Activated CD4-positive, alpha-beta T cell treated with anti-CD3 and anti-CD28 coated beads, Interleukin-2, Interleukin-6, amounts not matched to agents 100 ng/mL and 50 ng/mL, durations not matched to agents 16 hours and 8 hours (primary cell): ENCODE measurements around the gene TTR.

ENCODE experiments used
- DNase-seq: peaks from one replicate; pipeline ENCODE4 v3.0.0-alpha.2; 2020

Gene TTR

DNA sequence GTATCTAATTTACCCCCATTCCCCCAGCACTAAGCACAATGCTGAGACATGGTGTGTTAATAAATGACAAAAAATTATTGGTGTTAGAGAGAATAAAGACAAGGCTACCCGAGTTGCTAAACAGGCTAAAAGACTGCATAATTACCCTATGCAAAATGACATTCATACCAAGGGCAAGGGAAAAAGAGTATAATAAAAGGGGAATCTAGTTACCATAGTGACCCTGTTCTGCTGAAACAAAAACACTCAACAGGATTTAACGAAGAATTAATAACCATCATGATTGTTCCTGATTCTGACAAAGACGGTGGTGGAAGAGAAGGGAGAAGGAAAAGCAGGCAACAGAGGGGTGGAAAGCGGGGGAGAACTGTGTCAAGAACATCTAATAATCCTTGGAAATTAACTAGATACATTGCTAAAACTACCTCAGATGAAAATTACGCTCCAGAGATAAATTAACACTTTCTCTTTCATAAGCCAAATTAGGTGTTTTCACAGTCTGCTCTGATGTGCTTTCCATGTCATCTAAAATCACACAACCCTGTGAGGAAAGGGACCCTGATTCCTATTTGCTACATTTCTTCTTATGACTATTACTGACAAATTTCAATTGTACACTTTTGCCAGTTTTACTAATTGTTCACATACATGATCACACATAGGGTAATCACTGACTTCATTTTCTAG lies 25.5 kb downstream of the TTR start:
- no peak for DNase-seq

DNA sequence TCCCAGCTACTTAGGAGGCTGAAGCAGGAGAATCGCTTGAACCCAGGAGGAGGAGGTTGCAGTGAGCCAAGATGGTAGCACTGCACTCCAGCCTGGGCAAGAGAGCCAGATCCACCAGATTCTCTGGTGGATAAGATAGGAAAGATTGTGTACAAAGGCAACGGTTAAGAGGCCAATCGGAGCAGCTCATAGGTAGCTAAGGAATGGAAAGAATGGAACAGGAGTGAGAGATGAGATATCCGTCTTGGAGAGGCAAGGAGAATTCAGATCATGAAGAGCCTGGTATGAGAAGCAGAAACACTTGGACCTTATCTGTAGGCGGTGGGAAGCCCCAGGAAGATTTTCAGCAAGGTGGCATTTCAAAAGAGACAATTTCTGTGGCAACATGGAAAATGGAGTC lies 27.1 kb downstream of the TTR start:
- no peak for DNase-seq

- no peak for DNase-seq
Observed at GRCh38 chr18:31619291-31619690, 27.6 kb downstream of the TTR start.

DNA sequence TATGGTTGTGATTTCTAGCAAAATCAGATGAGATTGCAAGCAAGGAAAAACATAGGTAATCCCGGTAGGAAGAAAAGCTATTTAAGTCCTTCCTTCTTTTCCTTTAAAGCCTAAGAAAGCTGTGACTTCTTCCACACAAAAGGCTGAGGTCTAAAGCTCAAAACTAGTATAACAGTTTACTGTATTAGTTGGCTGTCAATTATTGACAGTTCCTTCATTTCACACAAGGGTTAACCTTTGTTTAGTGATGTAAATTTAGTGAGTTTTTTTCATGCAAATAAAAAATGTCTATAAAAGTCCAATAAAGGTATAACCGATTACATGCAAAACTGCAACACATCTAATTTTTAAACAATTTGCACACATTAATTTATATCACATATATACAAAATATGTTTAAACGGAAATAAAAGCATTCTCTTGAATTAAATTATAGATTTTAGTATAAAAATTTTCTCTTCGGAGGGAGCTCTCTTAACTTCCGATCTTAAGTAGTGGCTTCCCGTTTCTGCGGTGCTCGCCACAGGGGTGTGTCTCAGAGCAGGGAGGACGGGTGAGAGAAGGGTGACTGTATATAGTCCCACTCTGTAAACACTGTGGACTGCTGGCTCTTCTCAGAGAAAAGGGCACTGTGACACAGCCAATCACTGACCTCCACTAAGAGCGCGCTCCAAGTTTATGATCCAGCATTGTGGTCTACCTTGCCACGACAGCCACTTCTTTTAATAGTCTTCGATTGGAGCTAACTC lies 33.4 kb downstream of the TTR start:
- DNase-seq: no peak

DNA sequence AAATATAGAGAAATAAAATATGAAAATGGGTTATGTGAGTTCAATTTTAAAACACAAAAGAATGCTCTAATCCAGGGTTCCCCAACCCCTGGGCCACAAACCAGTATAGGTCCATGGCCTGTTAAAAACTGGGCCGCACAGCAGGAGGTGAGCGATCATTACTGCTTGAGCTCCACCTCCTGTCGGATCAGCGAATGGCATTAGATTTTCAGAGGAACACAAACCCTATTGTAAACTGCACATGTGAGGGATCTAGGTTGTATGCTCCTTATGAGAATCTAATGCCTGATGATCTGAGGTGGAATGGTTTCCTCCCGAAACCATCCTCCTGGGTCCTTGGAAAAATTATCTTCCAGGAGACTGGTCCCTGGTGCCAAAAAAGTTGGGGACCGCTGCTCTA lies 34.7 kb downstream of the TTR start:
- DNase-seq: no peak

GRCh38 chr18:31630549-31630948 lies 38.9 kb downstream of the TTR start:
- no peak for DNase-seq

- DNase-seq: no peak
Observed at GRCh38 chr18:31631526-31631925, 39.8 kb downstream of the TTR start.

DNA sequence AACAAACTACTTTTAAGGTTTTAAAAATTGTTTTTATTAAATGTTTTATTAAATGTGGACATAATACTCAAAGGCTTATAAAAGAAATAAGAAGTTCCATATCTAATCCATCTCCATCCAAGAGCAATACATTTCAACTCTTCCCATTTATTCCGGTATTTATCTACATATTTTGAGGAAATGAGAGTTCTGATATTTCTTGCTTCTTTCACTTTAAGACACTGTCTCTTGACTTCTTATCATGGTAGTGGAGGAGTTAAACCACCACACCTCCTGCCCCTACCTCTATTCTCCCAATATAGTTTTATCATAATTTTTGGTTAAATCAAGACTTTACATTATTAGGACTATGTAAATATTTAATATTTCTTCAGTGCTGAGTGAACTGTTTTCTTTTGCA lies 40.7 kb downstream of the TTR start:
- no peak for DNase-seq

GRCh38 chr18:31633392-31634330 lies 42.0 kb downstream of the TTR start:
- no peak for DNase-seq

DNA sequence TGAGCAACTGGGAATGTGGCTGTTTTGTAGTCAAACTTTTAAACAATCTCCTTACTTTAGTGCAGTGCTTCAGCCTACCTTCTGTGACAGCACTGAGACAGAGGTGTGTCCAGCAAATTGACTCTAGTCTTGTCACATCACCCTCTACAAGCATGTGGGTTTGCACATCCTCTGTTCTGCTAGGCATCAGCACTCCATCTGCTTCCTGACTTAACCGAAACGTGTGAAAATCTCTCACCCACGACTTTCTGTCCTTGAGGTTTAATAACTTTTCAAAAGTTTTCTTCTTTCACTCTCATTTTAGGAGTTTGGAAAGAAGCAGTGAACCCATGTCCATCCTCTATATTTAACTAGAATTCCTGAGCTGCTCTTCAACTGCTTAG lies 42.6 kb downstream of the TTR start:
- DNase-seq: peak; percentile 41

- DNase-seq: no peak
Observed at GRCh38 chr18:31636387-31636786, 44.7 kb downstream of the TTR start.

DNA sequence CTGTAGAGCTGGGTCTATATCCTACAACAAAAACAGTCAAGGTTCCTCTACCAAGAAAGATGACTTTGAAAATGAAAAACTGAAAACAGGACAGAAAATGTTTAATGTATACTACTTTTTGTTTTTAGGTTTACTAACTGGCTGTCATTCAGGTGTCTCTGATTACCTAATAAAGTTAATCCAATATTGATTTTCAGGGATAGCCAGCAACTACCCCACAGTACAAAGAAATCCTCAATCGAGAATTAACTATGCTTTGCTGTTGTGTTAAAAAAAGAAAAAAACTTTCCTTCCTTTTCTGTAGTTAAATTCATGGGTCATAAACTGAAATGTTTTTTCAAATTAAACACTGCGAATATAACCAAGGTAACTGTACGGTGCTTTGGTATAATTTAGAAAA lies 45.8 kb downstream of the TTR start:
- no peak for DNase-seq

- no peak for DNase-seq
Observed at GRCh38 chr18:31643003-31643402, 51.3 kb downstream of the TTR start.

- DNase-seq: no peak
Observed at GRCh38 chr18:31645411-31645810, 53.7 kb downstream of the TTR start.

DNA sequence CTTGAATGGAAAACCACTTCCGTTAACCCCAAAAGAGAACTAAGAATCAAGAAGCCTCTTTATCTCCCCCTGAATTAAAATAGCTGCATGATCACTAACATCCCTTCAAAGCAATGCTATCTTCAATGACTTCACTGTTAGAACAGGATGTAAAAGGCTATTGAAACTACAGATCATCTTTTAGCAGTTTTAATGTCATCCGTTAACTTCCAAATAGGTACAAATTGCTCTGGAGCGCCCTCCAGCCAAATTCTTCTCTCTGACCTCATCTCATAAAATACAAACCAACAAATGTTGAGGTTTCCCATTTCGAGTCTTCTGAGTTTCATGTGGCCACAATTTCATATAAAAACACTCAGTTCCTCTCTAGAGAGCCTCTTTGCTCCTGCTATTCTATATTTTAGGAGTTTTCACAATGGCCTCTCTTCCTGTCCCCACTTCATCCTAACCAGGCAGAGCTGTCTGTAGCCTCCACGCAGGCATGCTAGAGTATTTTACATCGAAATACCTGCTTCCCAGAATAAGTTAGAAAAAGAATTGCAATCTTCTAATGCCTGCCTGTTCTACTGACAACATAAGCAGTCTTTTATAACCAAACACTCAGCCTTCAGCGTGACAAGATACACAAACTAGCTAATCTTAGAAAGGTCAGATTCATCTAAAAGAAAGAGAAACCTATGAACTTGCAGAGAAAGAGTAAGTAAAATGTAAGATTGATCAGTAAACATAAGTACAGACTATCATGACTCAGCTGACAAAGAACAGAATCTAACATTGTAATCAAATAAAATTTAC lies 54.9 kb downstream of the TTR start:
- DNase-seq: no peak

- DNase-seq: no peak
Observed at GRCh38 chr18:31647127-31647753, 55.6 kb downstream of the TTR start.
